Measurements from ENCODE around the gene USP6NL. TPM values are rescaled to one million over a fixed set of nuclear protein-coding genes. Genes with fewer than 3 reads are reported as not detected.

Gene USP6NL
- total RNA-seq, 3 donors from 2014 or later = 14.6 to 20.0 (median 19.8) TPM

GRCh38 chr10:11609052-11609451 lies 2.4 kb downstream of the USP6NL start:
- intact Hi-C loops (cut with DNase I, micrococcal nuclease) = no loop called here
- H3K36me3 ChIP-seq (ENCODE audit: low read depth) = no peaks in the 10 kb centered on the region
- H3K9me3 ChIP-seq = no peaks in the 10 kb centered on the region
- DNase-seq (no peak), ATAC-seq (no peak)
- peaks cover 18% of the 10 kb centered on the region for H3K4me1 ChIP-seq (ENCODE audit: low read depth)
- no peak overlapping the region for H3K4me3 ChIP-seq
- TF ChIP-seq CTCF (IDR thresholded peaks at IDR 0.05) = no peak

GRCh38 chr10:11608159-11609013 lies 3.1 kb downstream of the USP6NL start:
- Histone ChIP-seq H3K4me3 (no peak overlapping the region), H3K9me3 (no peaks in the 10 kb centered on the region), H3K36me3 (ENCODE audit: low read depth) (no peaks in the 10 kb centered on the region), H3K4me1 (ENCODE audit: low read depth) (peaks cover 18% of the 10 kb centered on the region)
- DNase-seq (no peak), ATAC-seq (no peak)
- intact Hi-C loops (cut with DNase I, micrococcal nuclease) = no loop called here
- TF ChIP-seq CTCF (IDR thresholded peaks at IDR 0.05) = no peak

GRCh38 chr10:11605807-11606408 lies 5.5 kb downstream of the USP6NL start:
- intact Hi-C loops (cut with DNase I, micrococcal nuclease) = no loop called here
- no peaks in the 10 kb centered on the region for H3K9me3 ChIP-seq
- H3K4me1 ChIP-seq (ENCODE audit: low read depth) = peaks cover 18% of the 10 kb centered on the region
- H3K4me3 ChIP-seq = no peak overlapping the region
- TF ChIP-seq CTCF (IDR thresholded peaks at IDR 0.05) = no peak
- ATAC-seq = no peak
- H3K36me3 ChIP-seq (ENCODE audit: low read depth) = no peaks in the 10 kb centered on the region
- DNase-seq = no peak

DNA sequence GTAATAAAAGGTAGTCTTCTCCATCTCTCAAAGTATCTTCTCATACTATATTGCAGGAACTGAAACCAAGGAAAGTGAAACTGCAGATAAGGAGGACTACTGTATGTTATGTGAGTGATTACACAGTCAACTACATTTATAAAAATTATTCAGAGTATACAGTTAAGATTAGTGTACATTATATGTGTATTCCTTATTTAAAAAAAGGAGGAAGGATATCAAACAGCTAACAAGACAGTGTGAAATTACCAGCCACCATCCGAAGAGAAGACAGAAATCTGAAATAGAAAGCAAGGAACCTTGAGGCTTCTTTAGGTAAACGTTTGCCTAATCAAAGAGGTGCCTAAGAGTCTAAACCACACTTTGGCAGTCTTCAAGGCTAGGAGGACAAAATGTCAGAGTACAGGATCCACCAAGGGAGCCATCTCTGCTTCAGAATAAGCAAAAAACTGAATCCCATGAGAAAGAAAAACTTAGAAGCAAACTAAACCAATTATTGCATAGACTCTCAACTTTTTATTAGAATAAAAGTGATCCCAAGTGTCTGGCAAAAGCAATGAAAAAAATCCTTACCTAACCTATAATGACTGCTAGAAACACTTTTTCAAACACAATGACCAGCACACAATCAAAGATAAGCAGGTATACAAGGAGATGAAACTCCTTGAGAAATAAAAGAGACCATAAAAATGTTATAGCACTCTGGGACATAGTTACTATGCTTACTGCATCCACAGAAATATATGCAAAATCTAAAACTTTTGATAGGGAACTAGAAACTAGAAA lies 6.4 kb downstream of the USP6NL start:
- peak; percentile 57 for ATAC-seq
- DNase-seq = no peak
- Histone ChIP-seq H3K9me3 (no peaks in the 10 kb centered on the region), H3K36me3 (ENCODE audit: low read depth) (no peaks in the 10 kb centered on the region), H3K4me1 (ENCODE audit: low read depth) (peaks cover 16% of the 10 kb centered on the region), H3K4me3 (no peak overlapping the region)
- intact Hi-C loops (cut with DNase I, micrococcal nuclease) = no loop called here
- TF ChIP-seq CTCF (IDR thresholded peaks at IDR 0.05) = no peak

DNA sequence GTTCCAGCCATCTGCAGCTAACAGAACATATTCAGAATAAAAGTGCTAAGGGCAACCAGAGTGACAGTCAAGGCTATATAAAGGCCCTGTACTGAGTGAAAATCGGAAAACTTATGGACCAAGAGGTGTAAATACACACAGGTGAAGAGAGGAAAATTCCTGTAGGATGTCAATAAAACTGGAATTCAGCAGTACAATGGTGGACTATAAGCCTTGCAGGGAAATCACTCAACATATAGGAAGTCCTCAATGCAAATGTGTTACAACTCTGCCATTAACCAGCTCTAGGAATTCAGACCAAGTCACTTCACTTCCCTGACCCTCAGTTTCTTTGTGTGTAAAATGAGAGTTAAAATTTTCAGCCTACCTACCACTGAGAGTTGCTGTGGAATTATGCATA lies 7.7 kb downstream of the USP6NL start:
- ATAC-seq (peak; percentile 14), DNase-seq (no peak)
- Histone ChIP-seq H3K36me3 (ENCODE audit: low read depth) (no peaks in the 10 kb centered on the region), H3K4me3 (no peak overlapping the region), H3K9me3 (no peaks in the 10 kb centered on the region), H3K4me1 (ENCODE audit: low read depth) (peaks cover 10% of the 10 kb centered on the region)
- no peak for TF ChIP-seq CTCF (IDR thresholded peaks at IDR 0.05)
- intact Hi-C loops (cut with DNase I, micrococcal nuclease) = no loop called here

Measured in mucosa of descending colon (tissue), 3 donors.